Uterus (tissue), 2 donors: ENCODE data around the gene SLC36A2.

ENCODE experiments used
- CTCF ChIP-seq, 4 experiments: fragments of 200-600 bp in 2 of 4; fragments of 450-650 bp in 2 of 4; sonication (generic) in 2 of 4; IDR thresholded peaks; one replicate each; pipeline ENCODE4 v1.5.1; 2016 to 2019; ENCODE audit warnings: antibody characterized with exemption in 4 of 4, mild to moderate bottlenecking in 2 of 4, moderate library complexity in 1 of 4
- POLR2A ChIP-seq, 2 donors: fragments of 450-650 bp; IDR thresholded peaks; one replicate each; pipeline ENCODE4 v1.6.1; 2016; ENCODE audit warnings: antibody characterized with exemption in 2 of 2, mild to moderate bottlenecking in 1 of 2, moderate library complexity in 1 of 2

GRCh38 chr5:151359391-151359790 is 12.0 kb upstream of the SLC36A2 start:
- no peak for TF ChIP-seq POLR2A (IDR thresholded peaks at IDR 0.05)
- no peak for TF ChIP-seq CTCF (IDR thresholded peaks at IDR 0.05)
